Nephron (organoid): Measurements from ENCODE around the gene TAF11L3.
"Not testable (repeated sequence)": the region's sequence is repeated elsewhere in the genome, so short reads cannot be mapped to it uniquely, and the experiment has no call there.

Source experiments
- H3K27ac Mint-ChIP-seq, 3 experiments: 2 replicates each; pipeline ENCODE4 v1.8.0; 2020; ENCODE audit warnings: mixed read lengths in 3 of 3, mild to moderate bottlenecking in 2 of 3, moderate library complexity in 1 of 3
- H3K27me3 Mint-ChIP-seq: 2 replicates; pipeline ENCODE4 v1.8.0; 2021; ENCODE audit warnings: low read depth, mild to moderate bottlenecking, moderate library complexity, mixed read lengths
- H3K36me3 Mint-ChIP-seq: 2 replicates; pipeline ENCODE4 v1.8.0; 2020; ENCODE audit warnings: low read depth, mixed read lengths
- H3K4me1 Mint-ChIP-seq: 2 replicates; pipeline ENCODE4 v1.8.0; 2020; ENCODE audit warnings: mixed read lengths
- H3K4me3 Mint-ChIP-seq, 3 experiments: 2 replicates each; pipeline ENCODE4 v1.8.0; 2020; ENCODE audit warnings: mild to moderate bottlenecking in 3 of 3, mixed read lengths in 3 of 3, moderate library complexity in 2 of 3
- H3K9me3 Mint-ChIP-seq: 2 replicates; pipeline ENCODE4 v1.8.0; 2020; ENCODE audit warnings: mixed read lengths
- TF ChIP-seq, protein P1 (sequence below), 3 experiments: fragments of 200-600 bp; sonication (generic); IDR thresholded peaks; one replicate each; pipeline ENCODE4 v1.5.0; 2021; ENCODE audit warnings: antibody characterized with exemption in 3 of 3; ENCODE audit not compliant: unreplicated experiment in 3 of 3

The TAF11L3 gene

GRCh38 chr5:17487174-17487512, 31.0 kb upstream of the TAF11L3 start:
- TF ChIP-seq, protein P1, sequence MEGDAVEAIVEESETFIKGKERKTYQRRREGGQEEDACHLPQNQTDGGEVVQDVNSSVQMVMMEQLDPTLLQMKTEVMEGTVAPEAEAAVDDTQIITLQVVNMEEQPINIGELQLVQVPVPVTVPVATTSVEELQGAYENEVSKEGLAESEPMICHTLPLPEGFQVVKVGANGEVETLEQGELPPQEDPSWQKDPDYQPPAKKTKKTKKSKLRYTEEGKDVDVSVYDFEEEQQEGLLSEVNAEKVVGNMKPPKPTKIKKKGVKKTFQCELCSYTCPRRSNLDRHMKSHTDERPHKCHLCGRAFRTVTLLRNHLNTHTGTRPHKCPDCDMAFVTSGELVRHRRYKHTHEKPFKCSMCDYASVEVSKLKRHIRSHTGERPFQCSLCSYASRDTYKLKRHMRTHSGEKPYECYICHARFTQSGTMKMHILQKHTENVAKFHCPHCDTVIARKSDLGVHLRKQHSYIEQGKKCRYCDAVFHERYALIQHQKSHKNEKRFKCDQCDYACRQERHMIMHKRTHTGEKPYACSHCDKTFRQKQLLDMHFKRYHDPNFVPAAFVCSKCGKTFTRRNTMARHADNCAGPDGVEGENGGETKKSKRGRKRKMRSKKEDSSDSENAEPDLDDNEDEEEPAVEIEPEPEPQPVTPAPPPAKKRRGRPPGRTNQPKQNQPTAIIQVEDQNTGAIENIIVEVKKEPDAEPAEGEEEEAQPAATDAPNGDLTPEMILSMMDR (IDR thresholded peaks at IDR 0.05; ENCODE audit: unreplicated experiment in 3 of 3), result no peak
- H3K36me3 Mint-ChIP-seq, result no peaks in the 10 kb centered on the region
- no peak overlapping the region for H3K4me3 Mint-ChIP-seq
- H3K4me1 Mint-ChIP-seq, result no peaks in the 10 kb centered on the region
- peaks cover 17% of the 10 kb centered on the region for H3K27me3 Mint-ChIP-seq
- no peaks in the 10 kb centered on the region for H3K9me3 Mint-ChIP-seq
- H3K27ac Mint-ChIP-seq, result no peak overlapping the region

GRCh38 chr5:17491257-17491656, 26.9 kb upstream of the TAF11L3 start:
- not testable (repeated sequence) for H3K4me3 Mint-ChIP-seq, H3K9me3 Mint-ChIP-seq, H3K27ac Mint-ChIP-seq, H3K27me3 Mint-ChIP-seq, H3K4me1 Mint-ChIP-seq, H3K36me3 Mint-ChIP-seq

- H3K4me1 Mint-ChIP-seq, result no peaks in the 10 kb centered on the region
- no peak overlapping the region for H3K4me3 Mint-ChIP-seq
- no peaks in the 10 kb centered on the region for H3K36me3 Mint-ChIP-seq
- peaks cover 3% of the 10 kb centered on the region for H3K27me3 Mint-ChIP-seq
- peaks cover 3% of the 10 kb centered on the region for H3K9me3 Mint-ChIP-seq
- H3K27ac Mint-ChIP-seq, result no peak overlapping the region
- TF ChIP-seq, protein P1 (IDR thresholded peaks at IDR 0.05; ENCODE audit: unreplicated experiment in 3 of 3), result no peak
Observed at GRCh38 chr5:17492770-17493169, 25.4 kb upstream of the TAF11L3 start.

GRCh38 chr5:17497446-17497845, 20.7 kb upstream of the TAF11L3 start:
- no peaks in the 10 kb centered on the region for H3K4me1 Mint-ChIP-seq
- H3K27me3 Mint-ChIP-seq, result peaks cover 4% of the 10 kb centered on the region
- H3K36me3 Mint-ChIP-seq, result no peaks in the 10 kb centered on the region
- H3K9me3 Mint-ChIP-seq, result peaks cover 6% of the 10 kb centered on the region
- no peak overlapping the region for H3K27ac Mint-ChIP-seq
- TF ChIP-seq, protein P1 (IDR thresholded peaks at IDR 0.05; ENCODE audit: unreplicated experiment in 3 of 3), result no peak
- no peak overlapping the region for H3K4me3 Mint-ChIP-seq

- H3K27ac Mint-ChIP-seq, H3K4me1 Mint-ChIP-seq, H3K9me3 Mint-ChIP-seq, H3K36me3 Mint-ChIP-seq, H3K27me3 Mint-ChIP-seq, H3K4me3 Mint-ChIP-seq: not testable (repeated sequence)
Observed at GRCh38 chr5:17497931-17498330, 20.2 kb upstream of the TAF11L3 start, which contains the start of gene TAF11L2. TSS of gene TAF11L2 (plus strand) at chr5:17498231.

GRCh38 chr5:17511775-17512325, 6.3 kb upstream of the TAF11L3 start:
- Mint-ChIP-seq H3K27me3 (peaks cover 8% of the 10 kb centered on the region), H3K27ac (no peak overlapping the region), H3K9me3 (no peaks in the 10 kb centered on the region), H3K4me3 (no peak overlapping the region), H3K4me1 (no peaks in the 10 kb centered on the region), H3K36me3 (no peaks in the 10 kb centered on the region)
- TF ChIP-seq, protein P1 (IDR thresholded peaks at IDR 0.05; ENCODE audit: unreplicated experiment in 3 of 3), result no peak

DNA sequence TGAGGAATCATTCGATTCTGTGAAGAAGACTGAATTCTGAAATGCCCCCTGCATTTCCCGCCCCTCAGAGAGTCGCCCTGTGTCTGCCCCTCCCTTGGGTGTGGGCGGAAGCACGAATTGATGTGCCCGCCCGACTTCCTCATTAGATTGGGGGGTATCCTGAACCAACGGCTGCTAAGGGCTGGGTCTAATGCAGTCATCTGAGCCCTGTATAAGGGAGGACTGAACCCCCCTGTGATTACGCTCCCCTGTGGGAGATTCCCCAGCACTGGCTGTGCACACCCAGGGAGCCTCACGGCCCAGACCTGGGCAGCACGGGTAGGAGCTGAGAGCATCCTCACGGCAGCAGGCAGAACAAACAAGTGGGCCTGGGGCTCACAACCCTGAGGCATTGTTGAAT, 641 bp upstream of the TAF11L3 start:
- not testable (repeated sequence) for H3K27me3 Mint-ChIP-seq, H3K4me1 Mint-ChIP-seq, H3K27ac Mint-ChIP-seq, H3K9me3 Mint-ChIP-seq, H3K36me3 Mint-ChIP-seq, H3K4me3 Mint-ChIP-seq

DNA sequence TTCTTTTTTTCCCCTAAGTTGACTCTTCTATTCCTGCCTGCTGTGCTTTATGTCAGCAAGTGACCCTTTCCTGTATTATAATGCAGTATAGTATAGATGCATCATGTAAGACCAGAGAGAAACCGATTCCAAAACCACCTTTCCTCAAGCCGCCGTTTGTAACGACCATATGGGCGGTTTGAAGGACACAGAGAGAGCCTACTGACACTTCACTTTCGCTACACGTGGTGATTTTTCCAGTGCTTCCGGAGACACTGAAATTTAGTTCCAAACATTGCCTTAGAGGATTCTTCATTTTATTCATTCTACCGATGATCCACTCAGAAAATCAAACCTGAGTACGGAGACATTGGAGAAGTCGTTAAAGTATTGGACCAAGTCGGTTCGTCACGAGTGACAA, 1.3 kb downstream of the TAF11L3 start:
- H3K27me3 Mint-ChIP-seq, H3K9me3 Mint-ChIP-seq, H3K27ac Mint-ChIP-seq, H3K36me3 Mint-ChIP-seq, H3K4me3 Mint-ChIP-seq, H3K4me1 Mint-ChIP-seq: not testable (repeated sequence)

- not testable (repeated sequence) for H3K27ac Mint-ChIP-seq, H3K36me3 Mint-ChIP-seq, H3K9me3 Mint-ChIP-seq, H3K4me1 Mint-ChIP-seq, H3K4me3 Mint-ChIP-seq, H3K27me3 Mint-ChIP-seq
Observed at GRCh38 chr5:17521501-17521900, 3.3 kb downstream of the TAF11L3 start, which contains the start of gene TAF11L4. TSS of gene TAF11L4 (plus strand) at chr5:17521801.

DNA sequence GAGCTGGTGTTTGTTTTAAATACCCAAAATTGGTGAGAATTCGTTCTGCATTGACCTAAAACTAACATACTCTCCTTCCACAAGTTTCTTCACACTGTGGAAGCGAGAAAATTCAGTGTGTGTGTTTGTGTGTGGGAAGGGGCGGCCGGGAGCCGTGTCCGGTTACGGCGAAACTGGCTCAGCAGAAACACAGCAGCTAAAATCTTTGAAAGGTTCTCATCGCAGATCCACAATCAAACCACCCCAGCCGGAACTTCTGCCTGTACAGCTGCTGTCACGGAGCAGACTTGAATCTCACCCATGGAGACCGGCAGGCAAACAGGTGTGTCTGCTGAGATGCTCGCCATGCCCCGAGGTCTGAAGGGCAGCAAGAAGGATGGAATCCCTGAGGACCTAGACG, 6.8 kb downstream of the TAF11L3 start, which contains the start of gene TAF11L5:
TAF11L5 (plus strand) TSS at position 301 of the 400 bp plus-strand sequence.
- not testable (repeated sequence) for H3K4me3 Mint-ChIP-seq, H3K27me3 Mint-ChIP-seq, H3K4me1 Mint-ChIP-seq, H3K27ac Mint-ChIP-seq, H3K36me3 Mint-ChIP-seq, H3K9me3 Mint-ChIP-seq

DNA sequence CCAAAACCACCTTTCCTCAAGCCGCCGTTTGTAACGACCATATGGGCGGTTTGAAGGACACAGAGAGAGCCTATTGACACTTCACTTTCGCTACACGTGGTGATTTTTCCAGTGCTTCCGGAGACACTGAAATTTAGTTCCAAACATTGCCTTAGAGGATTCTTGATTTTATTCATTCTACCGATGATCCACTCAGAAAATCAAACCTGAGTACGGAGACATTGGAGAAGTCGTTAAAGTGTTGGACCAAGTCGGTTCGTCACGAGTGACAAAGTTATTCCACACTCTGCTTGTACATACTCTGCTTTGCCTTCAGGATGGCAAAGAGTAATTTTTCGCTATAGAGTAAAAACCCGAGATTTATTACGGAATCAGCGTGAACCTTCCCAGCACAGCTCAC, 8.3 kb downstream of the TAF11L3 start:
- not testable (repeated sequence) for H3K9me3 Mint-ChIP-seq, H3K36me3 Mint-ChIP-seq, H3K27me3 Mint-ChIP-seq, H3K27ac Mint-ChIP-seq, H3K4me3 Mint-ChIP-seq, H3K4me1 Mint-ChIP-seq
